Measurements from ENCODE around the gene HS3ST2.
"Not testable (repeated sequence)": the region's sequence is repeated elsewhere in the genome, so short reads cannot be mapped to it uniquely, and the experiment has no call there.

Gene HS3ST2

DNA sequence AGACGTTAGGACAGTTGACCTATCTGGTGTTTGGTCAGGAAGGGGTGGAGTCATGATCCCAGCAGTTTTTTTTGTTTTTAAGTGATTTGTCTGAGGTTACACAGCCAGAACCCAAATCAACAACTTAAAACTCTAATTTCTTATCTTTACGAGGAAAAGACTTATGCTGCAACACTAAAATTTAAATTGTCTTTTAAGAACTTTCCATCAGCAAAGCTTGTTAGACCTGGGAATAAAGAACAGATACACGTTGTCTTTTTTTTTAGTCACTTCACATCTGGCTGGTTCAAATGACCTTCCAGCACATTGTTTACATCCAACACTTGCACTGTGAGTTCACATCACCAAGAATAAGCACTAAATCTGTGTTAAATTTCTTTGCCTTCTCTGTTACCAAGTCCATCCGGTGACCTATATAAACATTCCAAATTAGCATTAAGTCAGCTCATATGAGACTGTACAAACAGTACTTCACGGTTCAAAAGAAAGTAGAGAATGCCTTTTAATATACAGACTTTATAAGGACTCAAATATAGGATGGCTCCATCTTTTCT, 115.0 kb downstream of the HS3ST2 start:
- TF ChIP-seq Cebpa-rat (IDR thresholded peaks at IDR 0.05) = no peak
- Histone ChIP-seq H3K36me3 (no peaks in the 10 kb centered on the region), H3K9me3 (replicated peaks in 1 of 11) (no peaks in the 10 kb centered on the region), H3K27ac (no peak overlapping the region), H3K9ac (no peak overlapping the region), H4K20me1 (no peaks in the 10 kb centered on the region), H3K4me1 (peaks cover 17 to 22% (median 20%) of the 10 kb centered on the region in 10 experiments), H3K4me3 (no peak overlapping the region), H3K27me3 (no peaks in the 10 kb centered on the region), H3K4me2 (no peak overlapping the region)

DNA sequence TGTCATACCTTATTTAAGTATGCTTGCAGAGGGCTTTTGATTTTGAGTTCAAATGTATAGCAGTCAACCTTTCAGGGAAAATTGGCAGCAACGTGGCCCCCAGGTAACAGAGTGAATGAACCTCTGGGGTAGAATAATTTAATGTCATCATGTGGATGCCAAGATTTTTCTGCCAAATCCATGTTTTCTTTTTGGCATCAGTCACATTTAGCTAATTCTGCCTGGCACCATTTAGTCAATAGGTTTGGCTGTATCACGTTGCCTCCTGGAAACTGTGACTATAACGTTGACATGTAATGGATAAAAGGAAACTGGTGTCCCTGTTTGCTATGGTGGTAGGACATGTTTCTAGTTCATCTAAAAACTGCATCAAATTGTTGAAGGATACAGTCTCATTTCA, 115.5 kb downstream of the HS3ST2 start:
- H3K4me1 ChIP-seq = peaks cover 18 to 27% (median 24%) of the 10 kb centered on the region in 10 experiments
- H4K20me1 ChIP-seq = no peaks in the 10 kb centered on the region
- no peak overlapping the region for H3K4me3 ChIP-seq
- no peaks in the 10 kb centered on the region for H3K36me3 ChIP-seq
- no peaks in the 10 kb centered on the region for H3K27me3 ChIP-seq
- no peaks in the 10 kb centered on the region for H3K9me3 ChIP-seq (replicated peaks in 1 of 11)
- H3K9ac ChIP-seq = no peak overlapping the region
- H3K4me2 ChIP-seq = no peak overlapping the region
- no peak for TF ChIP-seq Cebpa-rat (IDR thresholded peaks at IDR 0.05)
- H3K27ac ChIP-seq = no peak overlapping the region

DNA sequence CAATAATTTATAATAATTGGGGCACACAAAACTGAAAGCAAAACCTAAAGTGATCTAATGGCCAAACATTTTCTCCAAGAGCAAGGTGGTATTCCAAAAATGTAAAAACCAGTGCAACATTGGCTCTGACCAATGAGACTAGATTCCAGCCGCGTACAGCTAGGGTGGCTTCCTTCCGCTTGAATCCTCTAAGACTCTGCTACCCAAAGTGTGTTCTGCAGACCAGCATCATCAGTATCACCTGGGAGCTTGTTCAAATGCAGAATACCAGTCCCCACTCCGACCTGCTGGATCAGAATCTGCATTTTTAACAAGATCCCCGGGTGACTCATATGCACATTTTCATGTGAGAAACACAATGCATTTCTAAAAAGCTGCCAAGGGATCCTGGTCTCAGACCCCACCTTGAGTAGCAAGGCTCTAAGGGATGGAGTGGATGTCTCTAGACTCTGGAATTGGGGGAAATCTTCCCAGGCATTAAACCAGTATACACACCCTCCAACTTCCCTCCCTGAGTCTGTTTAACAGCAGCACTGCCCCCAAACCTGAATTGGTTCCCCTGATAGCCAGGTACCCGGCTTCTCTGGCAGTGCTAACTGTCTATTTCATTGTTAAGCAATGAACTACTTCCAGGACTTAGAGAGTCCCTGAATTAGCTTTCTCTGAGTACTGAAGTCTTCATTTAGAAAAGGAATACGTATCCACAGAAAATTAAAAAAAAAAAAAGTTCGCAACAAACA, 118.2 kb downstream of the HS3ST2 start:
- H3K4me3 ChIP-seq = no peak overlapping the region
- no peaks in the 10 kb centered on the region for H4K20me1 ChIP-seq
- peak overlapping the region; percentile 34 to 96 (median 90); a peak in 19 of 22 replicates for H3K4me2 ChIP-seq
- no peaks in the 10 kb centered on the region for H3K27me3 ChIP-seq
- no peaks in the 10 kb centered on the region for H3K36me3 ChIP-seq
- H3K4me1 ChIP-seq = peaks cover 18 to 54% (median 25%) of the 10 kb centered on the region in 10 experiments
- H3K9ac ChIP-seq = no peak overlapping the region
- no peak for TF ChIP-seq Cebpa-rat (IDR thresholded peaks at IDR 0.05)
- H3K9me3 ChIP-seq (replicated peaks in 1 of 11) = no peaks in the 10 kb centered on the region
- no peak overlapping the region; a peak in 1 of 22 replicates for H3K27ac ChIP-seq

DNA sequence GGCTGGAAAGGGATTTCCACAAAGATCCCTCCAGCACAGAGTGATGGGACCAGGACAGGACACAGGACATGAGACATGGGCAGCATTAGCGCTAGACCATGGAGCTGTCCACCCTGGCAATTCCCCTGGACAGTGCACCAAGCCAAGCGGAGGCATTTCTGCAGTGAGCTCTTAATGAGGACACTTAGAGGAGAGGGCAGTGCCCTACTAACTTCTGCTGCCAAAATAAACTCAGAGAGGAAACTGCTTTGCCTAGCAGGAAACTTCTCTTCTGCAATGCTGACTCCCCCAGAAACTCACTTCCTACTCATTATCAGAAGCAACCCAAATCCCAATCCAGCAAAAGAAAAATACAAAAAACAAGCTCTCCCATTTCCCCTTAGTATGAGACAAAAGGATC, 119.2 kb downstream of the HS3ST2 start:
- peak overlapping the region; percentile 79 to 96 (median 90) for H3K4me2 ChIP-seq

DNA sequence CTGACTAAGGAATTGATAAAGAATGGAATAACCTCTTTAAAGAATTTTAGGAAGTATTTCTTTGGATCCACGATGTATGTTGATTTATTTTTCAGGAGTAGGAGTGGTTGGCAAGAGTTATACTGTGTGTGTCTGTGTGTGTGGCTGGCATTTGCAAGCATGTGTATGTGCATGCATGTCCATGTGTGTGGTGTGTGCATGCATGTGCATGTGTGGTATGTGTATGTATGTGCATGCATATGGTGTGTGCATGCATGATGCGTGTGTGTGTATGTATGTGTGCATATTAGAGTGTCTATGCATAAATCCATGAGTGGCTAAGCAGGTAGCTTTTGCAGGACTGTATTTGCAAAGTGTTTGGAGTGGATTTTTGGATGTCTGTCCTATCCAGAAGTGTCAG, 120.8 kb downstream of the HS3ST2 start:
- Histone ChIP-seq H3K36me3 (no peaks in the 10 kb centered on the region), H3K27me3 (no peaks in the 10 kb centered on the region), H3K9me3 (replicated peaks in 1 of 11) (no peaks in the 10 kb centered on the region), H3K4me1 (peaks cover 18 to 73% (median 25%) of the 10 kb centered on the region in 10 experiments), H4K20me1 (no peaks in the 10 kb centered on the region), H3K9ac (no peak overlapping the region), H3K27ac (no peak overlapping the region), H3K4me3 (no peak overlapping the region), H3K4me2 (peak overlapping the region in 3 of 11 experiments; percentile 80 to 96 (median 93); a peak in 5 of 22 replicates)
- no peak for TF ChIP-seq Cebpa-rat (IDR thresholded peaks at IDR 0.05)

More for the DNA sequence above, 119.2 kb downstream of the HS3ST2 start:
- no peak for TF ChIP-seq Cebpa-rat (IDR thresholded peaks at IDR 0.05)
- H3K4me3 ChIP-seq = peak overlapping the region in 3 of 10 experiments; percentile 7 to 24 (median 13); a peak in 3 of 20 replicates
- H4K20me1 ChIP-seq = no peaks in the 10 kb centered on the region
- H3K4me1 ChIP-seq = peaks cover 18 to 57% (median 25%) of the 10 kb centered on the region in 10 experiments
- no peaks in the 10 kb centered on the region for H3K9me3 ChIP-seq (replicated peaks in 1 of 11)
- peak overlapping the region in 6 of 11 experiments; percentile 4 to 54 (median 35); a peak in 5 of 22 replicates for H3K9ac ChIP-seq
- peak overlapping the region in 10 of 11 experiments; percentile 6 to 58 (median 32); a peak in 13 of 22 replicates for H3K27ac ChIP-seq
- no peaks in the 10 kb centered on the region for H3K27me3 ChIP-seq
- no peaks in the 10 kb centered on the region for H3K36me3 ChIP-seq

DNA sequence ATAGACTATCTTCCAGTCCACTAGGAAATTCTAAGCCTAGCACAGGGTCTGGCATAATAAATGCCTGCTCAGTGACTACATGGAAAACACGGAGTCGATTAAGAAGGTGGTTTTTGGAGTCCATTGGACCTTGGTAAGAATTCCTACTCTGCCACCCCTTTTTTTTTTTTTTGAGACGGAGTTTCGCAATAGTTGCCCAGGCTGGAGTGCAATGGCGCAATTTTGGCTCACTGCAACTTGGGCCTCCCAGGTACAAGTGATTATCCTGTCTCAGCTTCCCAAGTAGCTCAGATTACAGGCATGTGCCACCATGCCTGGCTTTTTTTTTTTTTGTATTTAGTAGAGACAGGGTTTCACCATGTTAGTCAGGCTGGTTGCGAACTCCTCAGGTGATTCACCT, 123.2 kb downstream of the HS3ST2 start:
- TF ChIP-seq Cebpa-rat (IDR thresholded peaks at IDR 0.05) = peak; percentile 39 to 90 (median 64); a peak in 17 of 22 replicates

DNA sequence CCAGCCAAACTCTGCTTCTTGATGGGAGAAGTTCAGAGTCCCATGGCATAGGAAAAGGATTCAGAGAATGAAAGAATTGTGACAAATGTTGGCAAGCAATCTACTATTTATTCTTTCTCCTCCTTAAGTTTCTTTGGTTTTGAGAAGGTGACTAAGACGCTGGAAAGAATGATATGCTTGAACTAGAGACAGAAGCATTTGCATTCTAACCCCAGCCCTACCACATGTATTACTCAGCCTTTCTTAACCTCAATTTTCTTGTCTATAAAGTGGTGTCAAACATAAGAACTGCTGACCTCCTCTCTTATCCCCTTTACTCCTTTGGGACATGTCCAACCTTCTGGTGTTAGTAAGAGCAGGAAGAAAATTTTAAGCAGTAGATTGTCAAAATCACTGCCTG, 124.7 kb downstream of the HS3ST2 start:
- Histone ChIP-seq H3K9me3 (replicated peaks in 1 of 11) (no peaks in the 10 kb centered on the region), H3K4me1 (peaks cover 3 to 62% (median 10%) of the 10 kb centered on the region in 10 experiments; a peak in 18 of 20 replicates), H3K9ac (no peak overlapping the region), H3K27me3 (no peaks in the 10 kb centered on the region), H3K36me3 (no peaks in the 10 kb centered on the region), H3K27ac (no peak overlapping the region), H3K4me2 (peak overlapping the region in 3 of 11 experiments; percentile 20 to 56 (median 43); a peak in 4 of 22 replicates), H4K20me1 (no peaks in the 10 kb centered on the region), H3K4me3 (no peak overlapping the region)
- no peak for TF ChIP-seq Cebpa-rat (IDR thresholded peaks at IDR 0.05)

More for the DNA sequence above, 123.2 kb downstream of the HS3ST2 start:
- Histone ChIP-seq H4K20me1 (no peaks in the 10 kb centered on the region), H3K4me1 (peaks cover 15 to 70% (median 24%) of the 10 kb centered on the region in 10 experiments), H3K27me3 (no peaks in the 10 kb centered on the region), H3K9ac (no peak overlapping the region), H3K36me3 (no peaks in the 10 kb centered on the region), H3K27ac (no peak overlapping the region), H3K9me3 (replicated peaks in 1 of 11) (no peaks in the 10 kb centered on the region), H3K4me2 (peak overlapping the region in 1 of 11 experiments; percentile 59; a peak in 1 of 22 replicates), H3K4me3 (no peak overlapping the region)

DNA sequence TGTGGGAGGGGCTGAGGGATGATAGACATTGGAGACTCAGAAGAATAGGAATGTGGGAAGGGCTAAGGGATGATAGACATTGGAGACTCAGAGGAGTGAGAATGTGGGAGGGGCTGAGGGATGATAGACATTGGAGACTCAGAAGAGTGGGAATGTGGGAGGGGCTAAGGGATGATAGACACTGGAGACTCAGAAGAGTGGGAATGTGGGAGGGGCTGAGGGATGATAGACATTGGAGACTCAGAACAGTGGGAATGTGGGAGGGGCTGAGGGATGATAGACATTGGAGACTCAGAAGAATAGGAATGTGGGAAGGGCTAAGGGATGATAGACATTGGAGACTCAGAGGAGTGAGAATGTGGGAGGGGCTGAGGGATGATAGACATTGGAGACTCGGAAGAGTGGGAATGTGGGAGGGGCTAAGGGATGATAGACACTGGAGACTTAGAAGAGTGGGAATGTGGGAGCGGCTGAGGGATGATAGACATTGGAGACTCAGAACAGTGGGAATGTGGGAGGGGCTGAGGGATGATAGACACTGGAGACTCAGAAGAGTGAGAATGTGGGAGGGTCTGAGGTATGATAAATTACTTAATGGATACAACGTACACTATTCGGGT, 125.9 kb downstream of the HS3ST2 start:
- H3K4me2 ChIP-seq = peak overlapping the region in 2 of 11 experiments; percentile 43 to 56; a peak in 3 of 22 replicates
- not testable (repeated sequence) for H3K36me3 ChIP-seq; H3K4me3 ChIP-seq; H3K9me3 ChIP-seq (replicated peaks in 1 of 11); H3K9ac ChIP-seq; H3K27me3 ChIP-seq; H3K27ac ChIP-seq; H4K20me1 ChIP-seq
- peaks cover 0 to 50% (median 2%) of the 10 kb centered on the region in 10 experiments; a peak in 7 of 20 replicates for H3K4me1 ChIP-seq

DNA sequence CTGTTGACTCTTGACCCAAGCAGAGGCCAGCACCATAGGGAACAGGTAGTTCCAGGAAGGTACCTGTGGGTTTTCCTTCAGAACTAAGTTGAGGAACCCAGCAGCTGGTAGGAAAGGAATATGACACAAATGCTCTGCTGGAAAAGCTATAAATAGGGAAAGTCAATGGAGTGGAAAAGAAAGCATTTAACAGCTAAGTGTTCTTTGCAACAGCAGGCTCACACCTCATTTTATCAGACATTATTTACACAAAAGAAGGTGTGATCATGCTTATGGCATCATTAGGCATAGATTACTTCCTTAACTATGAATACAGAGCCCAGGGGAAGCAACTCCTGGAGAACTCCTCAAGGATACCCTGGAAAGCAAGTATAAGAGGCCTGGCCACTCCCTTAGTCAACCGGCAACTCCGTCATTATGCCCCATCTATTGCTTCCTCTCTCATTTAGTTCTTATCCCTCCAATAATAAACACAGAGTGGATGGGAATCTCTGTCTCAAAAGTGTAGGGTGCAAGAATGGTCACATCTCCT, 128.1 kb downstream of the HS3ST2 start:
- no peaks in the 10 kb centered on the region for H3K27me3 ChIP-seq

More for the DNA sequence above, 128.1 kb downstream of the HS3ST2 start:
- Histone ChIP-seq H3K36me3 (no peaks in the 10 kb centered on the region), H4K20me1 (no peaks in the 10 kb centered on the region), H3K9me3 (replicated peaks in 1 of 11) (no peaks in the 10 kb centered on the region), H3K4me3 (no peak overlapping the region), H3K9ac (no peak overlapping the region), H3K27ac (no peak overlapping the region), H3K4me1 (peaks cover 0 to 47% (median 0%) of the 10 kb centered on the region in 10 experiments; a peak in 4 of 20 replicates), H3K4me2 (peak overlapping the region in 1 of 11 experiments; percentile 27; a peak in 2 of 22 replicates)
- TF ChIP-seq Cebpa-rat (IDR thresholded peaks at IDR 0.05) = no peak

Data from BLaER1 treated with 17β-estradiol and CSF1 and Interleukin-3, amounts not matched to agents 10 nM and 100 nM (cell line).